ACHN (cell line): ENCODE data around the gene ELP4.

Source experiments
- DNase-seq: peaks from one replicate; pipeline ENCODE4 v3.0.0-alpha.2; 2015
- in situ Hi-C: cut with HindIII; loops from 2 replicates; pipeline ENCODE4 v1.10.0; 2017; ENCODE audit warnings: low sequenced_read_pairs, low pct_ligation_motif_present, low pct_unique_long_range_greater_than_20kb

The ELP4 gene

DNA sequence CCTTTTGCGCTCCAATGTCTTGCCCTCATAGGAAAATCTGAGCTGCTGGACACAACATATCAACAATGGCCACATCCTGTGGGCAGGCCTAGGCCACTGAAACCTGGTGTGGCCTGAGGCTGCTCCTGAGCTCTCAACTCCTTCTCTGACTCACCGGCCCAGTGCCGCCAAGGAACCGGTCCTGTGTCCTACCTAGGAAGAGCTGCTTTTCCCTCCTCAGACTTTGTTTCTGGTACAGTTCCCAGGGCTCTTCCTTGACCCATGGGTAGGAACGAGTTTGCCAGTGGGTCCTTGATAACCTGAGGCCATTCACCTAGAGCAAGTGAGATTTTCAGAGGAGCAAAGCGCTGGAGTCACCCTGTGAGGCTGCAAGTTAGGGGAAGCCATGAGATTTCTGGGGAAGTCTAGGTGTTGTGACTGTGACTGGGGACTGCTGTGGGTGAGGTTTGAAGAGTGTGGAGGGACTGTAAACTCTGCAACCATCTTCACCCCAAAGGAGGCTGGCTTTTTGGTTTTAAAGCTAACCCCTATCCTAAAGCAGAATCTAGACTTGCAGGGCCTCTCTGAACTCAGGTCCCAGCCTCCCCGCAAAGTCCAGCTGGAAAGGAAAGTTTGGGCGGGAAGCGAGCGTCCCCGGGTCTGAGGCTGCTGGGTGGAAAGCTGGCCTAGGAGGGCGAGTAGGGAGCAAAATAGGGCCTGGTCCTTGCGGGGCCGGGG is 313.5 kb downstream of the ELP4 start:
- no peak for DNase-seq
- in situ Hi-C loops, result no loop called here

- in situ Hi-C loops, result no loop called here
- DNase-seq, result no peak
Observed at GRCh38 chr11:31823644-31824331, 314.2 kb downstream of the ELP4 start.

DNA sequence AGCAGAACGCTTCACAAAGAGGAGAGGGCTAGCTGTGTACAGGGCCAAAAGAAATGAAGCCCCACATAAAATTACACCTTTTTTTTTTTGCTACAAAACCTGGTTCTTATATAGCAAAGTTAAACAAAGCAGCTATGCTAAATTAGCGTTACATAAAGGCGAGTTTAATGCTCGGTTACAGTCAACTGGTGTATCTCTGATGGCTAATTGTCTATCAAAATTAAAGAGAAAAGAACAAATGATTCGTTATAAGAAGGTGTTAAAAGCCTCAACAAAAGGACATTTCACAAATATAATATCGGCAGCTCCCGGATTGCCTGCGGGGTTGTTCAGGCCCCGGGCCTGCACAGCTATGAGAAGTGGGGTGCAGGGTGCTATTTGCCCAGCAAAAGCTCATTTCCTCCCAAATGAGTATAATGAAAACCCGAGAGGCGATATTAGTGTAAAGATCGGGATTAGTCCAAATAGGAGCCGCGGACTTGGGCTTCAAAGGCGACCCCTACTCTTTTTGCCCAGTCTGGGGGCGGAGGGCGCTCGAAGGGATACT is 314.8 kb downstream of the ELP4 start:
- in situ Hi-C loops, result no loop called here

GRCh38 chr11:31824879-31825837 is 315.6 kb downstream of the ELP4 start:
- DNase-seq, result no peak
- in situ Hi-C loops, result no loop called here

More for the DNA sequence above, 314.8 kb downstream of the ELP4 start:
- DNase-seq, result no peak

GRCh38 chr11:31825838-31826484 is 316.4 kb downstream of the ELP4 start:
- DNase-seq, result no peak
- in situ Hi-C loops, result no loop called here

GRCh38 chr11:31826536-31827438 is 317.2 kb downstream of the ELP4 start:
- in situ Hi-C loops, result no loop called here
- DNase-seq, result no peak

- no peak for DNase-seq
Observed at GRCh38 chr11:31827455-31828206, 318.1 kb downstream of the ELP4 start.

DNA sequence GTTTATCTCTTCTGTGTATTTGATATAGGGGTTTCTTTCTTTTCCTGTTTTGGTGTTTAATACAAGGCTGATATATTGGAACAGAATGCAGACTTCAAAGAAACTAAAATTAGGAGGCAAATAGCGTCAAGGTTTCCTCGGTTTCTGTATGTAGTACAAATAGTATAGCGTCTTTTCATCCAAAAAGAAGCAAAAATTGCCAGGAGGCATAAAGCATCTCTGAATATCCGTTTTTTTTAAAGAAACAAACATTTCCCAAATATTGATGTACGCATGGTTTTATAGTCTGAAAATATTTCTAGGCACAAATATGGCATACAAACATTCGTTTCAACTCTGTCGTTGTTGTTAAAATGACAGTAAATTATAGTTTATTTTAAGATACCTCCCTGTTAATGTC is 318.6 kb downstream of the ELP4 start:
- DNase-seq, result no peak
- in situ Hi-C loops, result no loop called here

More at GRCh38 chr11:31827455-31828206, 318.1 kb downstream of the ELP4 start:
- in situ Hi-C loops, result no loop called here

DNA sequence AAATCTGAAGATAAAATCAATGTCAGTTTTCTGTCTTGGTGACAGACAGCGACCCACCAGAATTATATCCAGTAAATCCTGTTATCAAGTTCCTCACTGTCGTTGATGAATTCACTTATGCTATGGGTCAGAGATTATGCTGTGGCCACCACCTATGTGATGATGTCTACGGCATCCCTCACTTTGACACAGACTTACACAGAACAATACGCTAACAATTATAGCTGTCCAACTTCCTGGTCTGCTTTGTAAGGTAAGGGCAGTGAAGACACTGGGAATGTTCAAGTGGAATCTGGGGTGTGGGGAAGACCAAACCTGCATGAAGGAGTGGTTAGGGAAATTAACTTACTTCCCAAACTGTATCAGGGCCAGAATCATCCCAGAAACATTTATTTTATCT is 320.8 kb downstream of the ELP4 start:
- no peak for DNase-seq
- in situ Hi-C loops, result no loop called here

GRCh38 chr11:31834237-31834636 is 324.7 kb downstream of the ELP4 start:
- DNase-seq, result no peak
- in situ Hi-C loops, result no loop called here
